Stimulated activated CD4-positive, alpha-beta T cell treated with anti-CD3 and anti-CD28 coated beads, TNF-alpha, amount 100 ng/mL, for 4 hours (primary cell): ENCODE measurements around the gene TMEM106C.

Source experiments
- DNase-seq, 3 experiments: peaks; one replicate each; pipeline ENCODE4 v3.0.0-alpha.2; 2020; ENCODE audit warnings: low read depth in 3 of 3

TMEM106C gene

DNA sequence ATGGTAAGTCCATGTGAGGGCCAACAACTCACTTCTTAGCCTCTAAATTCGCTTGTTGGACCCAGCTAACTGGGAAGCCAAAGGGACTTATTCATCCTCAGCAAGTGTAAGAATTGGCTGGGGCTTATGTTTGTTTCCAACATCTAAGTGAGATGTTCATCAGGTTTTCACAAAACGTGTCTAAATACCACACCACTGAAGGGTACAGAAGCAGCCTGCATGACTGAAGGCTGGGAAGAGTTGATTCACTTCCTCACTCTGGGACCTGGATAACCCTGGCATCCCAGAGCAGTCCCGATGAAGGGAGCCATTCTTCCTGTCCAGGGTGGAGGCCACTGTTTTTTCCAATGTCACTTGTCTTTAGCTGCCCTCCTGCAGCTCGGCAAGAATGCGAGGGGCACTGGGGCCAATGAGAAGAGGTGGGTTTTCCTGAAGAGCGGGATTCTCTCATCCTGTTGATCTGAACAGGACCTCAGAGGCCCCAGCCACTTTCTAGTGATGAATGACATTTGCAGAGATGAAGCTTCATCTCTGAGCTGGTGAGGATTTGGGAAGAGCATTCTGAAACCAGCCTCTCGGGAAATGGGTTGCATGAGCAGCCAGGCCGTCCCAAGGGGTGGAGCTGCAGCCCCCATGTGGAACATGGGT lies 53.1 kb downstream of the TMEM106C start:
- no peak for DNase-seq

DNA sequence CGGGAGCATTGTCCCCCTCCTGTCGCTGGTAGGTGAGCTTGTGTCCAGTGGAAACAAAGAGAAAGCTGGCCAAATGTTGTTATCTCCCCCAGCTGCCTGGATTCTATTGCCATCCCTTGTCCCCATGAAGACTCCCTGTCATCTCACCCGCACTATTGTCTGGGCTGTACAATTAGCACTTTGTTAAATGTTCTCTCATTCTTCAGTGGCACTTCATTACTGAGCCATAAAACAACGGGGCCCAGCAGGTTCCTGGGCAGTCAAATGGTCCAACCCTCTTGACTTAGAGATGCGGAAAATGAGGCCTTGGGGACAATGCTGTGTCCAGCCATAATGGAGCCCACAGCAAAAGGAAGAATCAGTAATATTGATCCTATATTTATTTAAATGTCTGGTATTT lies 54.1 kb downstream of the TMEM106C start:
- DNase-seq = no peak

DNA sequence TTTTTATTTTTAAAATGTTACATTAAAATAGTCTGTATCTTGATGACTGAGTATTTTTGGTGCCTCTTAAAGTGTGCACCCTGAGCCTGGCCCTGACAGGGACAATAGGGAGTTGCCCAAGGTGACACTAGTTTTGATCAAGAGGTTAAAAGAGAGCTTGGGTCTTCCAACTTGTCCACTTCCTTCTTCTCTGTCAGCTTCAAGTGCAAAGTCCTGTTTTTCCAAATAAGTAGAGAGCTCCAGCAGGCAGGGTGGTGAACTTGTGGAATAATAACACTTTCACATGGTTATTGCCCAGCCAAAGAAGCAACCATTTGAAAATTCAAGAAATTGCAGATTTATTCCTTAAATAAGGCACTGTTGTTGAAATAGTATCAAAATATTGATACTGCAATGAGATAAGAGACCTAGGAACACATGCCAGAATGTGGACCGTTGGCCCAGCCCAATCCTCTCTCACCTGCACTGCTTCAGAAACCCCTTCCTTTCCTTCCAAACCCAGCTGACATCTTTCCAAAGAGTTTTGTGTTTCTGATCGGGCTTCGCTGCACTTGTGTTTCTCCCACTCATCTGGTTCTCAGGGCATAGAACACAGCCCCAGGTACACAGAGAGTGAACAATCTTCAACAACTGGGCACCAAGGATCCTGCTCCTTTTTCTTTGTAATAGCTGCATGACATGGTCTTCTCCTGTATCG lies 54.7 kb downstream of the TMEM106C start:
- no peak for DNase-seq
